HG03280 (cell line): ENCODE measurements around the gene DYDC1.
"Not testable (repeated sequence)": the region's sequence is repeated elsewhere in the genome, so short reads cannot be mapped to it uniquely, and the experiment has no call there.

Experiments used
- ATAC-seq: cut with Tn5 transposase; IDR thresholded peaks from one replicate; pipeline ENCODE4 v1.9.1; 2021; ENCODE audit warnings: mild to moderate bottlenecking, moderate library complexity; ENCODE audit not compliant: unreplicated experiment

The DYDC1 gene

GRCh38 chr10:80344912-80345311 lies 11.6 kb downstream of the DYDC1 start:
- no peak for ATAC-seq

GRCh38 chr10:80344276-80344675 lies 12.3 kb downstream of the DYDC1 start:
- ATAC-seq, result no peak

GRCh38 chr10:80333983-80334382 lies 22.6 kb downstream of the DYDC1 start:
- ATAC-seq, result no peak

GRCh38 chr10:80324891-80325364 lies 31.6 kb downstream of the DYDC1 start:
- no peak for ATAC-seq

- ATAC-seq, result no peak
These were observed 32.5 kb downstream of the DYDC1 start for GRCh38 chr10:80324086-80324485.

- no peak for ATAC-seq
These were observed 33.2 kb downstream of the DYDC1 start for GRCh38 chr10:80323311-80323710.

DNA sequence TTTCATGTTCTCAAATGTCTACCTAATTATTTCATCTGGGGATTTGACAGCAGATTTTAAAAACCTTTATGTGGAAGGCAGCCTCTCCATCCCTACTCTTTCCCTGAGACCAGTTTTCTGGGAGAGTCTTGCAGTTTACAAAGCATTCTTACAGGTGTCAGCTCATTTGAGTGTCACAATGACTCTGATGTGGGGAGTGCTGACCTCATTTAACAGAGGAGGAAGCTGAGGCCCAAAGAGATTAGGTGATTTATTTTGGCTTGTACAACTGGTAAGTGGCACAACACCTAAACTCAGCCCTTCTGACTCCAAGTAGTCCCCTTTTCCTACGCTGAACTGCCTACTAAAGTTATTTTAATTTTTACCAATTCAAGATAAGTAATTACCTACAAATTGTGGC lies 33.8 kb downstream of the DYDC1 start:
- no peak for ATAC-seq

GRCh38 chr10:80322158-80322557 lies 34.4 kb downstream of the DYDC1 start:
- no peak for ATAC-seq

DNA sequence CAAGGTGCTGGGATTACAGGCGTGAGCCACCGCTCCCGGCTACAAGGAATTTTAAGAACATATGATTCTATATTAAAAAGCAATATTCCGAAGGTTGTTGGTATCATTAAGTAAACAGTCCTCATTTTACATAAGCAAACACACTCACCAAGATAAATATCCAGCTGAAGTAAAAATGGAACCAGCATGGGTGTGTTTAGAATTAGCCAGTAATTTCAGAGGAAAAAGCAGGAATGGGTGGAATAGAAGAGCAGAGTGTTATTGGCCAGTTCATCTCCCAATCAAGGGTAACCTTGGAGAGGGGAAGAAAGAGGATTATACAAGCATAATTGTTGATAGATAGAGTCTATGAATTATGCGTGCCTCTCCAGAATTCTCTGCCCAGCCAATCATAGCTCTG lies 35.4 kb downstream of the DYDC1 start:
- no peak for ATAC-seq

DNA sequence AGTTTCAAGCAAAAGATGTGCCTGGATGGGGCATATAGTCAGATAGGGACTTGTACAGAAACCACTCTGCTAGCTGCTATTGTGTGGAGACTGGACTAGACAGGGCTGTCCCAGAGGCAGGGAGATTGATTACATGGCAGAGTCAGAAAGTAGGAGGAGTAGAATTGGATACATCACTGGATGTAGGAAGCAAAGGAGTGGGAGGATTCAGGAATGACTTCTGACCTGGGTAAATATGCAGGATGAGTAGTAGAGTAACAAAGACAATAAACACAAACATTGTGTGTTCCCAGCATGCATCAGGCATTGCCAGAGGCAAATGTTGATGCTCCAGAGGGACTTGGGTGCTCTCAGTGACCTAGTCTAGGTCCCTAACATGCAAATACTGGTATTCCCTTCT lies 36.2 kb downstream of the DYDC1 start:
- no peak for ATAC-seq

DNA sequence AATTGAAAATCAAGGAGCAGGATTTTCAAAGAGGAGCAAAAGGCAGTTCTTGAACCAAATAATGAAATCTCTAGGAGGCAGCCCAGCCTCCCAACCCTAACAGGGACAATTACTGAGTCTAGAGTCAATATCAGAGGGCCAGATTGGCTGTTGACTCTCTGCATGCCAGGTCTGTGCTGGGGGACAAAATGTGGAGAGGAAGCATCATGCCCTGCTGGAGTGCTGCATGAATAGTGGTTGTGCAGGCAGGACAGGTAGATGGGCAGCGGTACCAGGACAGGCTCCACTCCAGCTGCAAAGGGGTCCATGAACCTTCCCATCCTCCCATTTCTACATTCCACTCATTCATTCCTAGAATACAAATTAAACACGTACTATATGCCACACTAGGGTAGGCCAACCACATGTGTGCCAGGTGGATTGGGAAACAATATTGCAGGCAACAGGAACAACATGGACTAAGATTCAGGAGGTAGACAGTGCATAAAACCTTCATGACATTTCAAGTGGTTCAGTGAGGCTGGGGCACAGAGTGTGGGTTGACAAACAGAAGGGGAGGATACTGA lies 36.7 kb downstream of the DYDC1 start:
- ATAC-seq, result no peak

DNA sequence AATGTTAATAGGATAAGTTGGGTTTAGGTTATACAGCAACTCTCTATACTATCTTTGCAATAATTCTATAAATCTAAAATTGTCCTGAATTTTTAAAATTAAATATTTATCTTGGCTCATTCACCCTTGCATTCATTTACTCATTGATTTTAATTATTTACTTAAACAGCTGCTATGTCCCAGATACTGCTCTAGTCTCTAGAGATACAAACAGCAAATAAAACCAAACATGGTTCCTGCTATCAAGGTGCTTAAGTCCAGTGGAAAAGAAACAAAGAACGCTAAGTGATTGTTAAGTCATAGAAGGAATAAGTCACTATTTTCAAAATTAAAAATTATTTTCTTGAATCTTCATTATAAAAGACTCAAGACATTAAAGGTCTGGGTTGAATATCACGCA lies 37.2 kb downstream of the DYDC1 start:
- no peak for ATAC-seq

DNA sequence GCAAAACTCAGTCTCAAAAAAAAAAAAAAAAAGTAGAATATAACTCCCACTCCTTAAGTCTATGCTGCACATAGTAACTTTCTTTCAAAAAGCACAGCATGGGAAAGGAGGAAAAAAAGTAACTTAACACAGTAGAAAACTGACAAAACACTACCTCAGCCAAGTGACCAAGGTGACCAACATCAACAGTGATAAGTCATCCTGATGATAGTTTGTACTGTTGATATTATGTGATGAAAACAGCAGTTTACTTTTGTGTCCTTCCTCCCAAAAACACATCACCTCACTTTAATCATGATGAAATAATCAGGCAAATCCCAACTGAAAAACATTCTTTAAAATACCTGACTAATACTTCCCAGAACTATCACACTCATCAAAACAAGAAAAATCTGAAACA lies 37.8 kb downstream of the DYDC1 start:
- no peak for ATAC-seq

GRCh38 chr10:80315391-80315790 lies 41.2 kb downstream of the DYDC1 start:
- no peak for ATAC-seq

DNA sequence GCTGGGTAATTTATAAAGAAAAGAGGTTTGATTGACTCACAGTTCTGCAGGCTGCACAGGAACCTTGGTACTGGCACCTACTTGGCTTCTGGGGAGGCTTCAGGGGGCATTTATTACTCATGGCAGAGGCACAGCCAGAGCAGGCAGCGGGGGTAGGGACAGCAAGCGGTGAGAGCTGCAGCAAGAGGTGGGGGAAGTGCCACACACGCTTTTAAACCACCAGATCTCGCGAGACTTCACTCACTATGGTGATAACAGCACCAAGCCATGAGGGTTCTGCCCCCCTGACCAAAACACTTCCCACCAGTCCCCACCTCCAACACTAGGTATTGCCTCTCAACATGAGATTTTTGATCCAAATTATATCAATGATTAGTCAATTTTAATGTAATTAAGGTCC lies 43.0 kb downstream of the DYDC1 start:
- ATAC-seq, result no peak

GRCh38 chr10:80305989-80306388 lies 50.6 kb downstream of the DYDC1 start:
- ATAC-seq, result not testable (repeated sequence)

- ATAC-seq, result no peak
These were observed 59.6 kb downstream of the DYDC1 start for GRCh38 chr10:80296942-80297341.

- ATAC-seq, result no peak
These were observed 63.8 kb downstream of the DYDC1 start for GRCh38 chr10:80292607-80293239.

DNA sequence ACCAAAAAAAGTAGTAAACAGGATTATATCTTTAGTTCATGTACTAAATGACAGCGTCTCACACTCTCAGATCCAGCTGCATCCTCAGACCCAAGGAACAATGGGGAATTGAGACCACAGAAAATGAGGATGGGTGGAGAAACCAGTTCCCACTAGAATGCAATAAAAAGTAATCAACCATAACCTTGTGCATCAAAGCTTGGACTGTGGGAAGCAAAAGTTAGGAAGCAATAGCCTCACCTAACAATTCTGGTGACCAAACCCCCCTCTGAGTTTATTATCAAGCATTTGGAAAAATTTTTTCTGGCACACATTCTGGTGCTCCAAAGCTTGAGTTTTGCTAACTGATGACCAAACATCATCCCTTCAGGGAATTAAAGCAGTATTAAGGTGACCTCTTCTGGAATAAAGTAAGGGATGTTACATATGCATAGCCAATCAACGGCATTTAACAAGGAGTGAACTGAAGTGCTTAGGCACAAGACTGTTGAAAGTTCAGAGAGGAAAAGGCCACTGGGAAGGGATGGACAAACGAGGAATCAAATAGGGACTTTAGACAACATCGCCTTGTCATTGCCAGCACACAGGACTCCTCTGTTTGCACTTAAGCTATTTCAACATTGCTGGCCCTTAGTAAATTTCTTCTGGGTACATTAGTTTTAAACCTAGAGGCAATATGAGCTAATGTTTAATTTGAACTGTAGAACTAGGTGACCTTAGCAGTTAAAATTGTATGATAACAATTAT lies 65.9 kb downstream of the DYDC1 start:
- ATAC-seq, result no peak

GRCh38 chr10:80289451-80290287 lies 66.9 kb downstream of the DYDC1 start, which contains the start of gene MAT1A:
Gene MAT1A, minus strand, starts transcription at chr10:80289658. Its CDS starts 235 bp downstream, at chr10:80289423.
- ATAC-seq, result no peak

DNA sequence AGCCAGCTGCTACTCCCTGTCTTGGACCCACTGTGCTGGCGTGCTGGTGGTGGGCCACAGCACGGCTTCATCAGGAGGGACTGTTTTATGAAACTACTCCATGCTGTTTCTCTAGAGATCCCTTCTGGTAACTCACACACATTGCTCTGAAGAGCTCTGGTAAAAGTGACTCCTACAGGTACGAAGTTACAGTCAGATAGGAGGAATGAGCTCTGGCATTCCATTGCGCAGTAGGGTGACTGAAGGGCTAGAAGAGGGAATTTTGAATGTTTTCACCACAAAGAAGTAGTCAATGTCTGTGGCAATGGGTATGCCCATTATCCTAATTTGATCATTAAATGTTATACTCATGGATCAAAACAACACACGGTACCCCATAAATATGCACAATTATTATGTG lies 67.7 kb downstream of the DYDC1 start:
- no peak for ATAC-seq
